Liver (tissue), 9 donors: ENCODE measurements around the gene DAB1. TPM values are rescaled to one million over a fixed set of nuclear protein-coding genes. Genes with fewer than 3 reads are reported as not detected.

ENCODE experiments used
- DNase-seq: peaks from one replicate; pipeline ENCODE4 v3.0.0-alpha.2; 2017; ENCODE audit warnings: low spot score
- H3K27ac ChIP-seq, 2 donors: one replicate each; pipeline ENCODE4 v1.7.0; 2013; ENCODE audit warnings: inconsistent platforms in 2 of 2, low read length in 2 of 2, control low read depth in 1 of 2, low read depth in 1 of 2, mild to moderate bottlenecking in 1 of 2
- H3K27me3 ChIP-seq, 4 donors: one replicate each; pipeline versions ENCODE4 v1.6.1 to v1.7.0; 2013; ENCODE audit warnings: low read length in 3 of 4, inconsistent platforms in 1 of 4, mild to moderate bottlenecking in 1 of 4, moderate library complexity in 1 of 4; ENCODE audit not compliant: control insufficient read depth in 4 of 4, insufficient read depth in 4 of 4
- H3K36me3 ChIP-seq, 4 donors: one replicate each; pipeline versions ENCODE4 v1.6.1 to v1.7.0; 2013; ENCODE audit warnings: low read length in 3 of 4, mild to moderate bottlenecking in 3 of 4, low read depth in 1 of 4, moderate library complexity in 1 of 4; ENCODE audit not compliant: control insufficient read depth in 4 of 4, insufficient read depth in 3 of 4
- H3K4me1 ChIP-seq, 4 donors: one replicate each; pipeline versions ENCODE4 v1.6.1 to v1.7.0; 2013; ENCODE audit warnings: low read length in 3 of 4, mild to moderate bottlenecking in 3 of 4, moderate library complexity in 1 of 4; ENCODE audit not compliant: control insufficient read depth in 4 of 4, insufficient read depth in 4 of 4
- H3K4me3 ChIP-seq, 3 donors: one replicate each; pipeline versions ENCODE4 v1.6.1 to v1.7.0; 2013; ENCODE audit warnings: low read length in 3 of 3, control low read depth in 1 of 3, low read depth in 1 of 3, mild to moderate bottlenecking in 1 of 3
- H3K9ac ChIP-seq, 2 donors: one replicate each; pipeline ENCODE4 v1.7.0; 2013; ENCODE audit warnings: low read length in 2 of 2, mild to moderate bottlenecking in 2 of 2, moderate library complexity in 2 of 2, control low read depth in 1 of 2, low read depth in 1 of 2
- H3K9me3 ChIP-seq, 4 donors: one replicate each; pipeline versions ENCODE4 v1.6.1 to v1.7.0; 2013; ENCODE audit warnings: low read length in 3 of 4; ENCODE audit not compliant: control insufficient read depth in 4 of 4
- ATF3 ChIP-seq: IDR thresholded peaks from 2 replicates; pipeline ENCODE4 v1.6.1; 2016; ENCODE audit warnings: antibody characterized with exemption
- CTCF ChIP-seq: fragments of 150-350 bp; IDR thresholded peaks from 2 replicates; pipeline ENCODE4 v1.5.1; 2017; ENCODE audit warnings: improper control_type of control experiment, low read depth, low read length; ENCODE audit not compliant: missing input control
- EGR1 ChIP-seq, 2 donors: IDR thresholded peaks; 2 replicates each; pipeline ENCODE4 v1.6.1; 2016 to 2018; ENCODE audit warnings: antibody characterized with exemption in 2 of 2, low read depth in 2 of 2
- FOXA1 ChIP-seq: IDR thresholded peaks from 2 replicates; pipeline ENCODE4 v1.6.1; 2016; ENCODE audit warnings: antibody characterized with exemption
- FOXA2 ChIP-seq: IDR thresholded peaks from 2 replicates; pipeline ENCODE4 v1.6.1; 2016; ENCODE audit warnings: antibody characterized with exemption
- HNF4A ChIP-seq, 2 donors: conservative IDR thresholded peaks; 2 replicates each; pipeline ENCODE4 v1.6.1; 2016; ENCODE audit warnings: antibody characterized with exemption in 2 of 2, mild to moderate bottlenecking in 2 of 2
- HNF4G ChIP-seq: IDR thresholded peaks from 2 replicates; pipeline ENCODE4 v1.6.1; 2016; ENCODE audit warnings: antibody characterized with exemption
- JUND ChIP-seq, 2 donors: IDR thresholded peaks; 2 replicates each; pipeline ENCODE4 v1.6.1; 2016; ENCODE audit warnings: antibody characterized with exemption in 2 of 2
- MAX ChIP-seq: IDR thresholded peaks from 2 replicates; pipeline ENCODE4 v1.6.1; 2016; ENCODE audit warnings: antibody characterized with exemption
- NR2F2 ChIP-seq: IDR thresholded peaks from 2 replicates; pipeline ENCODE4 v1.6.1; 2016; ENCODE audit warnings: antibody characterized with exemption
- RAD21 ChIP-seq, 2 donors: IDR thresholded peaks; 2 replicates each; pipeline ENCODE4 v1.6.1; 2016; ENCODE audit warnings: antibody characterized with exemption in 2 of 2, mild to moderate bottlenecking in 2 of 2
- REST ChIP-seq: IDR thresholded peaks from 2 replicates; pipeline ENCODE4 v1.6.1; 2016; ENCODE audit warnings: antibody characterized with exemption, mild to moderate bottlenecking
- RXRA ChIP-seq, 2 donors: IDR thresholded peaks; 2 replicates each; pipeline ENCODE4 v1.6.1; 2017 to 2018; ENCODE audit warnings: antibody characterized with exemption in 2 of 2, mild to moderate bottlenecking in 1 of 2
- SP1 ChIP-seq: IDR thresholded peaks from 2 replicates; pipeline ENCODE4 v1.6.1; 2018; ENCODE audit warnings: antibody characterized with exemption, mild to moderate bottlenecking
- TAF1 ChIP-seq: conservative IDR thresholded peaks from 2 replicates; pipeline ENCODE4 v1.6.1; 2016; ENCODE audit warnings: antibody characterized with exemption, mild to moderate bottlenecking
- YY1 ChIP-seq: IDR thresholded peaks from 2 replicates; pipeline ENCODE4 v1.6.1; 2016; ENCODE audit warnings: antibody characterized with exemption, mild to moderate bottlenecking
- ZBTB33 ChIP-seq: IDR thresholded peaks from 2 replicates; pipeline ENCODE4 v1.6.1; 2016; ENCODE audit warnings: antibody characterized with exemption
- WGBS: extraction: QIAGEN DNeasy Blood & Tissue Kit; methylation state at CpG from one replicate; pipeline ENCODE4 v1.1.7; 2013; 5-methylcytosine and 5-hydroxymethylcytosine counted together
- polyA plus RNA-seq, 2 donors: library from polyadenylated mRNA; stranded (reverse) in 1 of 2; unstranded in 1 of 2; fragments of 200-250 nt in 1 of 2; fragments of >200 nt in 1 of 2; fragmentation: Nextera tagmentation in 1 of 2; extraction: Ambion mirVana in 1 of 2; gene quantifications; one replicate each; pipeline versions ENCODE4 v1.2.1 to v1.2.3, GENCODE V29; 2013 to 2015
- total RNA-seq, 2 donors: library from RNA; depleted of rRNA; stranded (reverse); fragments of >200 nt; gene quantifications; one replicate each; pipeline ENCODE4 v1.2.3, GENCODE V29; 2014
- donor health status: healthy.
- donor health status: healthy.
- donor health status: healthy.
- donor health status: healthy.
- donor health status: healthy.

The DAB1 gene
- total and polyA plus RNA-seq, 4 donors, result 0.54 to 1.7 (median 1.2) TPM

- TF ChIP-seq ATF3, result no peak
These were observed 42.0 kb downstream of the DAB1 start (continued) for GRCh38 chr1:57381871-57382270.

GRCh38 chr1:57381426-57381825 is 42.4 kb downstream of the DAB1 start:
- Histone ChIP-seq H3K27me3 (no peaks in the 10 kb centered on the region), H3K36me3 (no peaks in the 10 kb centered on the region), H3K27ac (no peak overlapping the region), H3K4me3 (no peak overlapping the region), H3K4me1 (no peaks in the 10 kb centered on the region), H3K9me3 (no peaks in the 10 kb centered on the region), H3K9ac (no peak overlapping the region)
- no peak for TF ChIP-seq ATF3
- TF ChIP-seq MAX, result no peak
- no peak for TF ChIP-seq CTCF
- TF ChIP-seq FOXA1, result no peak
- TF ChIP-seq JUND (IDR thresholded peaks at IDR 0.05), result no peak
- TF ChIP-seq RXRA (IDR thresholded peaks at IDR 0.05), result no peak
- no peak for TF ChIP-seq ZBTB33
- no peak for TF ChIP-seq NR2F2
- TF ChIP-seq YY1, result no peak
- WGBS, result 88% methylated on average over 4 of the region's 4 CpGs
- no peak for DNase-seq

GRCh38 chr1:57380923-57381322 is 42.9 kb downstream of the DAB1 start:
- Histone ChIP-seq H3K27ac (no peak overlapping the region), H3K4me3 (no peak overlapping the region), H3K9me3 (no peaks in the 10 kb centered on the region), H3K27me3 (no peaks in the 10 kb centered on the region), H3K9ac (no peak overlapping the region), H3K36me3 (no peaks in the 10 kb centered on the region), H3K4me1 (no peaks in the 10 kb centered on the region)
- 92% methylated on average over 3 of the region's 3 CpGs for WGBS
- no peak for TF ChIP-seq EGR1 (IDR thresholded peaks at IDR 0.05; ENCODE audit: low read depth in 2 of 2)
- TF ChIP-seq NR2F2, result no peak
- TF ChIP-seq CTCF, result no peak
- TF ChIP-seq HNF4G, result no peak
- TF ChIP-seq ZBTB33, result no peak
- TF ChIP-seq REST, result no peak
- TF ChIP-seq HNF4A (conservative IDR thresholded peaks at IDR 0.05), result no peak
- no peak for TF ChIP-seq MAX
- no peak for TF ChIP-seq SP1
- TF ChIP-seq RXRA (IDR thresholded peaks at IDR 0.05), result no peak
- no peak for TF ChIP-seq FOXA2
- no peak for TF ChIP-seq TAF1
- no peak for TF ChIP-seq FOXA1
- TF ChIP-seq YY1, result no peak
- TF ChIP-seq RAD21 (IDR thresholded peaks at IDR 0.05), result no peak
- no peak for DNase-seq
